Thymus (tissue), 11 donors: ENCODE data around the gene DHRSX. TPM values are rescaled to one million over a fixed set of nuclear protein-coding genes. Genes with fewer than 3 reads are reported as not detected.
"Not testable (repeated sequence)": the region's sequence is repeated elsewhere in the genome, so short reads cannot be mapped to it uniquely, and the experiment has no call there.

Experiments
- DNase-seq, 9 donors: peaks; one replicate each; pipeline ENCODE4 v3.0.0-alpha.2; 2013; ENCODE audit warnings: low spot score in 9 of 9, low read depth in 6 of 9, missing footprints in 1 of 9
- H3K27ac ChIP-seq, 2 donors: one replicate each; pipeline ENCODE4 v1.5.1; 2013; ENCODE audit warnings: control low read depth in 1 of 2, low read depth in 1 of 2, low read length in 1 of 2, mild to moderate bottlenecking in 1 of 2, moderate library complexity in 1 of 2
- H3K27me3 ChIP-seq, 2 donors: one replicate each; pipeline ENCODE4 v1.5.1; 2013; ENCODE audit warnings: low read length in 1 of 2; ENCODE audit not compliant: control insufficient read depth in 2 of 2, insufficient read depth in 1 of 2
- H3K36me3 ChIP-seq, 2 donors: one replicate each; pipeline ENCODE4 v1.5.1; 2013; ENCODE audit warnings: low read length in 1 of 2, mild to moderate bottlenecking in 1 of 2, moderate library complexity in 1 of 2; ENCODE audit not compliant: control insufficient read depth in 2 of 2, insufficient read depth in 2 of 2
- H3K4me1 ChIP-seq, 2 donors: one replicate each; pipeline ENCODE4 v1.5.1; 2013; ENCODE audit warnings: low read length in 2 of 2; ENCODE audit not compliant: control insufficient read depth in 2 of 2, insufficient read depth in 2 of 2
- H3K4me3 ChIP-seq, 2 donors: one replicate each; pipeline ENCODE4 v1.5.1; 2013; ENCODE audit warnings: low read length in 2 of 2, control low read depth in 1 of 2, mild to moderate bottlenecking in 1 of 2
- H3K9me3 ChIP-seq, 2 donors: one replicate each; pipeline ENCODE4 v1.5.1; 2013; ENCODE audit warnings: low read length in 1 of 2, mild to moderate bottlenecking in 1 of 2; ENCODE audit not compliant: control insufficient read depth in 2 of 2, insufficient read depth in 1 of 2
- WGBS: extraction: QIAGEN DNeasy Blood & Tissue Kit; methylation state at CpG from one replicate; pipeline ENCODE4 v1.1.7; 2013; 5-methylcytosine and 5-hydroxymethylcytosine counted together
- polyA plus RNA-seq: library from polyadenylated mRNA; stranded (reverse); fragments of 200-250 nt; gene quantifications from one replicate; pipeline ENCODE4 v1.2.3, GENCODE V29; 2013
- total RNA-seq: library from RNA; stranded (reverse); fragments of 120-200 nt; gene quantifications from one replicate; pipeline ENCODE4 v1.2.4, GENCODE V29; 2013
- donor health status: healthy.

Gene DHRSX
- total and polyA plus RNA-seq, 2 donors: 11.2 to 12.2 TPM

DNA sequence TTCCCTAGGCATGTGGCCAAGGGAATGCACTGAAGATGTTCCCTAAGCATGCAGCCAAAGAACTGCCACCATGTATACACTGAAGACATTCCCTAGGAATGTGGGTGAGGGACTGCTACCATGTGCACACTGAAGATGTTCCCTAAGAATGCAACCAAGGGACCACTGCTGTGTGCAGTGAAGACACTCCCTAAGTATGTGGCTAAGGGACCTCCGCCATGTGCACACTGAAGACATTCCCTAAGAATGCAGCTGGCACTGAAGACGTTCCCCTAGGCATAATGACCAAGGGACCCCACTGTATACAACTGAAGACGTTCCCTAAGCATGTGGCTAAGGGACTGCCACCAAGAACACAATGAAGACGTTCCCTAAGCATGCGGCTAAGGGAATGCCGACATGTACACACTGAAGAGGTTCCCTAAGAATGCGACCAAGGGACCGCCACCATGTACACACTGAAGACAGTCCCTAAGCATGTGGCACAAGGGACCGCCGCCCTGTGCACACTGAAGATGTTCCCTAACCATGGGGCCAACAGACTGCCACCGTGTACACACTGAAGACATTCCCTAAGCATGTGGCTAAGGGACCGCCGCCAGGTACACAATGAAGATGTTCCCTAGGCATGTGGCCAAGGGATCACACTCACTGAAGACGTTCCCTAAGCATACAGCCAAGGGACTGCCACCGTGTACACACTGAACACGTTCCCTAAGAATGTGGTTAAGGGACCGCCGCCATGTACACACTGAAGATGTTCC is 25.6 kb downstream of the DHRSX start:
- WGBS: 96% methylated on average over 18 of the region's 18 CpGs
- no peak for DNase-seq
- Histone ChIP-seq H3K36me3 (peaks cover 0 to 7% of the 10 kb centered on the region in 2 donors), H3K4me1 (no peaks in the 10 kb centered on the region), H3K4me3 (no peak overlapping the region), H3K27me3 (no peaks in the 10 kb centered on the region), H3K27ac (no peak overlapping the region), H3K9me3 (no peaks in the 10 kb centered on the region)

DNA sequence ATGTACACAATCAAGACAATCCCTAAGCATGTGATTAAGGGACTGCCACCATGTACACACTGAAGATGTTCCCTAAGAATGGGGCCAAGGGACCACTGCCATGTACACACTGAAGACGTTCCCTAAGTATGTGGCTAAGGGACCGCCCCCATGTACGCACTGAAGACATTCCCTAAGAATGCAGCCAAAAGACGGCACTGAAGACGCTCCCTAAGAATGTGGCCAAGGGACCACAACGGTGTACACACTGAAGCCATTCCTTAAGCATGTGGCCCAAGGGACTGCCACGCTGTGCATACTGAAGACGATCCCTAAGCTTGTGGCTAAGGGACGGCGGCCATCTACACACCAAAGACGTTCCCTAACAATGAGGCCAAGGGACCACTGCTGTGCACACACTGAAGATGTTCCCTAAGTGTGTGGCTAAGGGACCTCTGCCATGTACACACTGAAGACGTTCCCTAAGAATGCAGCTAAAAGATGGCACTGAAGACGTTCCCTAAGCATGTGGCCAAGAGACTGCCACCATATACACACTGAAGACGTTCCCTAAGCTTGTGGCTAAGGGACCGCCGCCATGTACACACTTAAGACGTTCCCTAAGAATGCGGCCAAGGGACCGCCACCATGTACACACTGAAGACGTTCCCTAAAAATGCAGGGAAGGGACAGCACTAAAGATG is 26.4 kb downstream of the DHRSX start:
- Histone ChIP-seq H3K27me3 (no peaks in the 10 kb centered on the region), H3K27ac (no peak overlapping the region), H3K36me3 (peaks cover 0 to 7% of the 10 kb centered on the region in 2 donors), H3K4me1 (no peaks in the 10 kb centered on the region), H3K9me3 (no peaks in the 10 kb centered on the region), H3K4me3 (no peak overlapping the region)
- DNase-seq: no peak
- WGBS: 87% methylated on average over 20 of the region's 20 CpGs

- H3K4me3 ChIP-seq, H3K27ac ChIP-seq, H3K36me3 ChIP-seq, DNase-seq, H3K27me3 ChIP-seq, H3K9me3 ChIP-seq, H3K4me1 ChIP-seq: not testable (repeated sequence)
- WGBS: 84% methylated on average over 15 of the region's 15 CpGs
These were observed 27.7 kb downstream of the DHRSX start for GRCh38 chrX:2473064-2473463.

DNA sequence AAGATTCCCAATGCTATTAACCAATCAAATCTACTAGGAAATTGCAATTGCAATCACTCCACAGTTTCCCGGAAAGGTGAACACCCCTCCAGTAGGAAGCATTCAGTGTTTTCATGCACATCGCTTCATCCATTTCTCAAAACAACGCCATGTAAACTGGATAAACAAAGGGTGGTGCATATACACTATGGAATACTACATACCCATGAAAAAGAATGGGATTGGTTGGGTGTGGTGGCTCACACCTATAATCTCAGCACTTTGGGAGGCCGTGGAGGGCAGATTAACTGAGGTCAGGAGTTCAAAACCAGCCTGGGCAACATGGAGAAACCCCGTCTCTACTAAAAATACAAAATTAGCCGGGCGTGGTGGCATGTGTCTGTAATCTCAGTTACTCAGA is 29.1 kb downstream of the DHRSX start:
- H3K27ac ChIP-seq: no peak overlapping the region
- H3K4me1 ChIP-seq: no peaks in the 10 kb centered on the region
- WGBS: 94% methylated on average over 7 of the region's 7 CpGs
- H3K27me3 ChIP-seq: no peaks in the 10 kb centered on the region
- H3K9me3 ChIP-seq: no peaks in the 10 kb centered on the region
- H3K36me3 ChIP-seq: peaks cover 0 to 7% of the 10 kb centered on the region in 2 donors
- H3K4me3 ChIP-seq: no peak overlapping the region
- no peak for DNase-seq

- H3K27ac ChIP-seq, H3K4me3 ChIP-seq, H3K27me3 ChIP-seq, DNase-seq, H3K9me3 ChIP-seq, H3K4me1 ChIP-seq, H3K36me3 ChIP-seq: not testable (repeated sequence)
- 98% methylated on average over 10 of the region's 10 CpGs for WGBS
These were observed 29.6 kb downstream of the DHRSX start for GRCh38 chrX:2471126-2471525.

DNA sequence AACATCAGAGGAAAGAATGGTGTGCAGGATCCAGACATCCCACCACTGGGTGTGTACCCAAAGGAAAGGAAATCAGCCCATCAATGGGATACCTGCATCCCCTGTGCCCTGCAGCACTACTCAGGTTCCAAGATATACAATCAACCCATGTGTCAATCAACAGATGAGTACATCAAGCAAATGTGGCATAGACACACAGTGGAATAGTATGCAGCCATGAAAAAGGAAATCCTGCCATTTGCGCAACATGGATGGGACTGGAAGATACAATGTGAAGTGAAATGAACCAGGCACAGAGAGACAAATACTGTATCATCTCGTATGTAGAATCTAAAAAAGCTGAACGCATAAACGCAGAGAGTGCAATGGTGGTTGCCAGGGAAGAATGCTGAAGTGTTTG is 30.9 kb downstream of the DHRSX start:
- not testable (repeated sequence) for H3K4me1 ChIP-seq, DNase-seq, H3K27ac ChIP-seq, H3K27me3 ChIP-seq, H3K9me3 ChIP-seq, H3K4me3 ChIP-seq, H3K36me3 ChIP-seq
- WGBS: 89% methylated on average over 4 of the region's 4 CpGs

DNA sequence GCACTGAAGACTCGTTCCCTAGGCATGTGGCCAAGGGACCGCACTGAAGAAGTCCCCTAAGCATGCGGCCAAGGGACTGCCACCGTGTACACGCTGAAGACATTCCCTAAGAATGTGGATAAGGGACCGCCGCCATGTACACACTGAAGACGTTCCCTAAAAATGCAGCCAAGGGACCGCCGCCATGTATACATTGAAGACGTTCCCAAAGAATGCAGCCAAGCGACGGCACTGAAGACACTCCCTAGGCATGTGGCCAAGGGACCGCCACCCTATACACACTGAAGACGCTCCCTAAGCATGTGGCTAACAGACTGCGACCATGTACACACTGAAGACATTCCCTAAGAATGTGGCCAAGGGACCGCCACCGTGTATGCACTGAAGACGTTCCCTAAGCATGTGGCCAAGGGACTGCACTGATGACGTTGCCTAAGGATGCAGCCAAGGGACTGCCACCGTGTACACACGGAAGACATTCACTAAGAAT is 31.5 kb downstream of the DHRSX start:
- H3K9me3 ChIP-seq: no peaks in the 10 kb centered on the region
- DNase-seq: no peak
- 97% methylated on average over 22 of the region's 22 CpGs for WGBS
- no peak overlapping the region for H3K27ac ChIP-seq
- H3K27me3 ChIP-seq: no peaks in the 10 kb centered on the region
- H3K4me3 ChIP-seq: no peak overlapping the region
- no peaks in the 10 kb centered on the region for H3K4me1 ChIP-seq
- no peaks in the 10 kb centered on the region for H3K36me3 ChIP-seq

GRCh38 chrX:2468261-2469195 is 32.2 kb downstream of the DHRSX start:
- no peaks in the 10 kb centered on the region for H3K36me3 ChIP-seq
- H3K4me1 ChIP-seq: no peaks in the 10 kb centered on the region
- H3K9me3 ChIP-seq: no peaks in the 10 kb centered on the region
- 95% methylated on average over 32 of the region's 32 CpGs for WGBS
- H3K4me3 ChIP-seq: no peak overlapping the region
- no peak overlapping the region for H3K27ac ChIP-seq
- no peak for DNase-seq
- no peaks in the 10 kb centered on the region for H3K27me3 ChIP-seq
